HG03135 (cell line): Measurements from ENCODE around the gene RNF144B.
"Not testable (repeated sequence)": the region's sequence is repeated elsewhere in the genome, so short reads cannot be mapped to it uniquely, and the experiment has no call there.

ENCODE experiments used
- ATAC-seq: cut with Tn5 transposase; IDR thresholded peaks from one replicate; pipeline ENCODE4 v1.9.1; 2021; ENCODE audit warnings: mild to moderate bottlenecking, moderate library complexity; ENCODE audit not compliant: unreplicated experiment

Gene RNF144B

DNA sequence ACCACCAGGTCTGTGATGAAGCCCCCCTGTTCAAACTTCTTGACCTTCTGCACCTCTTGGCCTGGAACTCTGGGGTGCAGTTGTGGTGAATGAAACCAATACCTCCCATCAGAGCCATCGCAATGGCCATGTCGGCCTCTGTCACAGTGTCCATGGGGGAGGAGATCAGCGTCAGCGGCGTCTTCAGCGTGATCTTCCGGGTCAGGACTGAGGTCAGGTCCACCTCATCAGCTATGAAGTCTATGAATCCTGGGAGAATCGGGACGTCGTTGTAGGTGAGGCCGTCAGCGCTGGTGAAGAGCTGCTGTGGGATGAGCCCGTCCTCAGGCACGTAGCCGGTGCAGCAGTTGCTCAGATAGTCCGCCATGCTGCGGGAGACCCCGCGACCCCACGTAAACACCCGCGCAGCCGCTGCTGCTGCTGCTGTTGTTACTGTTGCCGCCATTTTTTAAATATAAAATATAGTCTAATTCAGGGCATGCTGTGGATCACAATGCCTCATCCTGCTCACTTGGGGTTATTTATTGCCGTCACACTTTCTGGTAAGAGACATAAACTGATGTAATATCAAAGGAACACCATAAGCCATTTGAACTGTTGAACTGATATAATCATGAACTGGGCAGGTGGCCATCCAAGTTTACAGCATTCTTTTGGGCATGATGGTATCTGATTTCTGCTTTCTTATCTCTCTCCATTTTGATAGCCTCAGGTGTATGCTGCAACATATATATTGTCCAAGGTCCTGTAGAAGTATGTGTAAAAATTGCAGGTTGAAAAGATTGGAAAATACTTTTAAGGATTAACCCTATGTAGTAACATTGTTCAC, 18.7 kb upstream of the RNF144B start:
- ATAC-seq = no peak

DNA sequence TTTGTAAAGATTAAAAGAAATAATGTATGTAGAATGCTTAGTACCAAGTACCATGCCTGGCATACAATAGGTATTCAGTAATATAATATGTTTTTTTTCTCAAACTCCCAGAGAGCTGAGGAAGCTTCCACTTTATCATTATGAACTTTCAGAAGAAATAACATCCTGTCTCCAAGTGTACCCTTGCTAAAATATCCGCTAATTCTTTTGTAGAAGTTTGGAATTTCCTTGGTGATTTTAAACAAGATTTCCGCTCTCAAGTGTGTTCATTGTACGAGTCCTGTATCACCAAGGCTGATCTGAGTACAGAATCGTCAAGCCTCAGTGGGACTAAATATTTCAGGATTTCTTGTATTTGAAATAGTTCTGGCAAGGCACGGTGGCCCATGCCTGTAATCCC, 16.1 kb upstream of the RNF144B start:
- ATAC-seq = no peak

DNA sequence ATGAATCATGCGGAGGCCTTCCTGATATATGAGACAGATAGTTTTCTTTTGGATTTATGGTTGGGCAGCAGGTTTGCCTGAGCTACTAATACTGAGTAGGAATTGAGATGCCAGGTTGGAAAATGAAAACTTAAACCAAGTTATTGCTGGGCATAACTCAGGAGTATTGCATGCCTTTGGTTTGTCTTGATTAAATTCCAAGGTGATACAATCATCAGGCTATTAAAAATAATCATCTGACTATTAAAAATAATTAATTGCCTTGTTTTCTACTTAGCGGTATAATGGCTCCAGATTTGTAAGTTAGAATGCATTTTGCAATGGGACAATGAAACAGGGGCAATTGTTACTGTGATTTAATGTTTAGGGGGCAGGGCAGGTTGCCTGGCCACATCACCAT, 15.5 kb upstream of the RNF144B start:
- ATAC-seq = no peak

DNA sequence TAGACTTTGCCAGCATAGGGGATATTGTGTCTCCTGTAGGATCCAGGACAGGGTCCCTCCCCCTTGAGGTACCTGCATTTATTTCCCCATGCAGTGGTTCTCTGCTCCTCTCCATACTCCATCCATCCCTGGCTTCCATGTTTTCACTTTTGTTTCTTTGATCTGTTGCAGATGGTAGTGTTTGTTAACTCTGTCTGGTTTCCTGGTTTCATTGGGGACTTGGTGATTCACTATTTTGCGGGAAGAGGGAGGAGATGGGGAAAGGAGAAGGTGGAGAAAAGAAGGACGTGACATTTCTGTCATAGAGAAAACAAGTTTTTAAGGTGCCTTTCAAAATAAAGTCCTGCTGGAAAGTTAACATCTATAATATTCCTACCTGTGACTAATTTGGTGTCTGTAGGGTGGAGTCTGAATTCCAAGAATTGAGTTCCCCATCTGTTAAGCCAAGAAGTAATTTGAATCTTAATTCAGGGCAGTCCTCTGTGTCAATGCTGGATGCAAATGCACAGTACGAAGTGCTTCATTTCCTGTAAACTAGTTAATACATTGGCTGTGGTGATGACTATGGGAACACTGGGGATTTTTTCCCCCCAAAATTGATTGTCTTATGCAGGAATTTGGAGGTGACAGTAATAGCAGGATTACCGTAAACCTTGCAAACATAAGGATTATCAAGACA, 6.9 kb upstream of the RNF144B start:
- no peak for ATAC-seq

DNA sequence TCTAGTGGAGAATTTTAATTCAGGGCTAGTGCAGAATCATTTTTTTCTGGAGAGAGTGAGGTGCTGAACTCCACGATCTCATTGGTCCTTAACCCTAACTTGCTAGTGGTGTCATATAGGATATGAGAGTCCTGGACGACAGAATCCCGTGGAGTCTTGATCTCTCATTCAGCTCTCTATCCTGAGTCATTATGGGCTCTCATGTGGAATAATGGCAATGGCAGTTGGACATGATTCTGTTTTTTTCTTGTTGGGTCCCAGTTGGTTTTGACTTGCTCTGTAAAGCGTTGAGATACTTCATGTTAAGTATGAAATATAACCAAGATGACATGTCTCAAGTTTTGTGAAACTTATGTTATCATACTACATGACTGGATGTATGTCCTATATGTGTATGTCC, 6.3 kb upstream of the RNF144B start:
- ATAC-seq = no peak

DNA sequence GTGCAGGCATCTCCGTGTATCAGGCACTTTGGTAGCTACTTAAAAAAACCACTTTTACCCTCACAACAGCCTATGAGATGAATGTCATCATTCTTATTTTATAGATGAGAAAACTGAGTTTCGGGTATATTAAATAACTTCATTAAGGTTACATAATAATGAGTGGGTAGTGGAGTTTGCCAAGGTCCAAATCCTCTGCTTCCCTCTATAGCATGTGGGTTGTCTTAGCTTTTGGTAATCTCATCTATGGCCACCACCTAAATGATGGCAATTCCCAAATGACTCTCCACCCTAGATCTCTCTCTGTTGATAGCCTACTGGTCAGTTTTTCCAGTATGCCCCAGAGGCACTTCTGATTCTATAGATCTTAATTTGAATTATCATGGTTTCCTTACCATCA, 3.7 kb upstream of the RNF144B start:
- ATAC-seq = no peak

DNA sequence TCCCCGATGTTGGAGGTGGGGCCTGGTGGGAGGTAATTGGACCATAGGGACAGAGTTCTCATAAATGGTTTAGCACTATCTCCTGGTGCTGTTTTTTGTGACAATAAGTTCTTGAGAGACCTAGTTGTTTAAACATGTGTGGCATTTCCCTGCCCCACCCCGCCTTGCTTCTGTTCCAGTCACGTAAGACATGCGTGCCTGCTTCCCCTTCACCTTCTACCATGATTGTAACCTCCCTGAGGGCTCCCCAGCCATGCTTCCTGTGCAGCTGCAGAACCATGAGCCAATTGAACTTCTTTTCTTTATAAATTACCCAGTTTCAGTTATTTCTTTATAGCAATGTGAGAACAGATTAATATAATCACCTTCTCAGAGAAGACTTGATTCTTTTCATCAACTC, 2.5 kb upstream of the RNF144B start:
- ATAC-seq = no peak

DNA sequence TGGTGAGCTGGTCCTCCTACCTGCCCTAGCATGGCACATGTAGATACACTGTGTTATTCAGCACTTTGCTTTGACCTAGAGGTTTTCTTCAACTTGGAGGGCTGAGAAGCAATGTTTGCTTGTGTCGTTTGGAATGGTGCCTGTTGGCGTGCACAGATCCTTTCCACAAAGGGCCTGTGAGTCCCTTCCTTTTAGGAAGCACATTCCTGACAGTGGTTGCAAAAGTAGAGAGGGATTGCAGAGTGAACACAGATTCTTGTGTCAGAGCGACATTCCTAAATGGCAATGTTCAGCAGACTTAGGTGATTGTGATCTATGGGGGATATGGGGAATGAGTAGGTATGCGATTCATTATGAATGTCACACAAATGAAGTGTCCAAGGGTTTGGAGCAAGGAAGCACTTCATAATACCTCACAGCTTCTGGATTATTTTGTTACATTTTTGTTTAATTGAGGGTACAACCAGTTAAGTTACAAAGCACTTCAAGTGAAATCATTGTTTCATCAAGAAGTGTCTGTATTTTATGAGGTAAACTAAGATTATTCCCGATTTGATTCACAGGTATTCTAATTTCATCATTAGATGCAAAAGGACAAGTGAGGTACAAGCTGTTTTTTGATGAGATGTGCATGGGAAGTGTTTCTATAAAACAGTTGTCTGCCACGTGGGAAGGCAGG, 713 bp upstream of the RNF144B start:
- ATAC-seq = no peak

DNA sequence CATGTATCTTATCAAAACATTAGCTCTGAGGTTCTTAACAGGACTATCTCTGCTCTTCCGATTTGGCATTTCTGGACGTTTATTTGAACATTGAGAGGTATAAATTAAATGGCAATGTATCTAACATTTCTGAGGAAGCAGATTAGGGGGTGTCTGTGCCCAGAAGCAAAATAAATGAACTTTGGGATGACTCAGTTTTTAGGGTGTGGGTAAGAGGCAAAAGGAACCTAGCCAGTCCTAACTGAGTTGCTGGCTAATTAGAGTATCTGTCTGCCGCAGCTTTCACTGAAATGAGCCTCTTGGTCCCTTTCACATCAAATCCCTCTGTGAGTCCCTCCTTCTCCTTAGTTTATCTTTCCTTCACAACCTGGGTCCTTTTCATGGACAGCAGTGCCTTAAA, 1.1 kb downstream of the RNF144B start:
- no peak for ATAC-seq

DNA sequence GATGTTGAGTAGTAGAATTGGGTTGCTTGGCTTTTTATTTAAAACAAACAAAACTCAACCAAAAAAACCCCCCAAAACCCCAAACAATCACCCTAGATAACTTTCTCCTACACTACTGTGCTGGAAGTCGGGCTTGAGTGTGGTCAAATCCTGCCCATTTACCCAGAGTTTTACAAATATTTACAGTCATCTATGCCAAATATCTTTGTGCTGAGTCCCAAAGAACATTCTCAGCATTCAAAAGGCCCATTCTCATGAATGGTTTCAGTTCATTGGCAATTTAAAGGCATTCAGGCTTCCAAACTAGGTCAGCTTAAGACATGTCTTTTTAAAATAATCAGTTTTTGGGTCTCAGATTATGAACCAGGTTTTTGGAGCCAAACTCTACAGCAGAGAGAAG, 1.8 kb downstream of the RNF144B start:
- no peak for ATAC-seq

DNA sequence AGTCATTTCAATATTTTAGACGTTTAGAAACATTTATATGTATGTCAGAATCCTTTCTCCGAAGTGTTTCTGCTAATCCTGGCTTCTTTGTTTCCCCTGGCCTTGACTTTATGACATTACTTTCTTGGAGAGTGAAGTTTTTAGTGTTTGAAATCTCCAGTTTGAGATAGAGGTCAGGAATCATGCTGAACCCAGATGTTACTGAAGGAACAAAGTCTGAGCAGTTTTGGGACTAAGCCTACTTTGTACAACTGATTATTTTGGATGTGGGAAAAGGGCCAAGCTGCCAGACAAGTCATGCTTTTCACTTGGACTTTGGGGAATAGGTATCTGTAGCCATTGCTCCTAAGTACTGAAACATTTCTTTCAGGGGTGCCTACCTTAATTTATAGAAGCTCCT, 2.3 kb downstream of the RNF144B start:
- no peak for ATAC-seq

DNA sequence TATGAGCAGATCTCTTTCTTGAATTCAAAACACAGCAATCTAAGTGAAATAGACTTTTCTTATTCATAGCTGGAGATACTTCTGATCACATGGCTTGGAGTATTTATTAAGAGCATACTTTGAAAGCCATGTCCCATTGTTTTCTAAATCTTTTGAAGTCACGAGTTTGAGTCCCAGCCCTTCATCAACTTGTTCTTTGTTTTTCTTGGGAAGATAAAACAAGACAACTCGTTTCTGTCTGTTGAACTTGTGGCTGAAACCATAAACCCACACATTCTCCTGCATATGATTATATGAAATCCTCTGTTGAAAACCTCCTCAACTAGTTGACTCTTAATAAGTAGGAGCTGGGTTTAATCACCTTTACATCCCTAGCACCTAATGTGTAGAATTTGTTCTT, 3.3 kb downstream of the RNF144B start:
- ATAC-seq = no peak

DNA sequence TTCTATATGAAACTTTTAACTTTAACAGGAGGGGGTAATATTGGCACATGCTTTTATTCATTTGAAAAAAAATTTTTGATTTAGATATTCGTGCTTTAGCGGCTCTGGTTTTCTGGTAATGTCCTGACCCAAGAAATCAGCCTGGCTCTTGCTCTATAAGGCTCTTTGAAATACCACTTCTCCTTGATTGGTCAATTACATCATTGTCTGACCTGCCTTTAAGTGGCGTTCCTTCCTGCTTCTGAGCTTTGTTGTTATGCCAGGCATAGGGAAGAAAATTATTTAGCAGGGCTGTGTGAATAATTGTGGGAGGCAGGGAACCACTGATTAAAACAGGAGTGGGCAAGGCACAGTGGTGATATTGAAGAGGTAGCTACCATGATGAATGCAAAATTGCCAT, 3.9 kb downstream of the RNF144B start:
- ATAC-seq = no peak

DNA sequence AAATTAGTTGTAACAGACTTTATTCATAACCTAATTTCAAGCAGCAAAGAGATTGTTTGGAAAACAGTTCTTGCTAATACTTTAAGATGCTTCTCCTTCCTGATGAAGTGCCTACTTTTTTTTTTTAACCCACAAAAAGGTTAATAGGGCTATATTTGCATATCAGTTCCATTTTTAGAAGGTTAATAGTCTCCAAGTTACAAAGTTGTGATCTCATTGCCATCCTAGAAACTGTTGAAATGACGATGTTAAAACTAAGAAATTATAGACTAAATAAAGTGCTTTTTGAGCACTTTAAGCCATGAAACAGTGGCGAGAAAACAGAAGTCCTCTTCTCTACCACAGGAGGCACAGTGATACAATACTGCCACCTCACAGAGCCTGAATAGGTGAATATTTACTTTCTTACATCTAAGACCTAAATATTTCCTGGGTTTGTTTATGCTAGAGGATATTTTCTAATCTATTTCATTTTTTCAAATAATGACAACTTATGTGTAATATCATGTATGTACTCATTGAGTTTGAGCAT, 5.3 kb downstream of the RNF144B start:
- no peak for ATAC-seq

DNA sequence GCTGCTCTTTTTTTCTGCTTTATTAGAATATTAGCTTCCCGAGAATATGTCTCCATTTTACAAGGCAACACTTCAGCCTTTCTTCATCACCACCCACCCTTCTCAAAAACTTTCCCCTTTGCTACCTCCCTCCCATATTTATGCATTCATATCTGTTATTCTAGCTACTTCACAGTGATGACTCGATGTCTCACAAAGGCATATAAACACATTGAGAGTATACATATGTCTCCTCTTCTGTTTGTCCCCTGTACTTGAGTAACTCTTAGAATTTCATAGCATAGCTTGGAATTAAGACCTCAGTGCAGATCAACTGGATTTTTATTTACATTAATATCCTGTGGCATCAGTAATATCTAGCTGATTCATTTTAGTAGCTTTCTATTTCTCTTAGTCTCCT, 6.5 kb downstream of the RNF144B start:
- ATAC-seq = no peak

DNA sequence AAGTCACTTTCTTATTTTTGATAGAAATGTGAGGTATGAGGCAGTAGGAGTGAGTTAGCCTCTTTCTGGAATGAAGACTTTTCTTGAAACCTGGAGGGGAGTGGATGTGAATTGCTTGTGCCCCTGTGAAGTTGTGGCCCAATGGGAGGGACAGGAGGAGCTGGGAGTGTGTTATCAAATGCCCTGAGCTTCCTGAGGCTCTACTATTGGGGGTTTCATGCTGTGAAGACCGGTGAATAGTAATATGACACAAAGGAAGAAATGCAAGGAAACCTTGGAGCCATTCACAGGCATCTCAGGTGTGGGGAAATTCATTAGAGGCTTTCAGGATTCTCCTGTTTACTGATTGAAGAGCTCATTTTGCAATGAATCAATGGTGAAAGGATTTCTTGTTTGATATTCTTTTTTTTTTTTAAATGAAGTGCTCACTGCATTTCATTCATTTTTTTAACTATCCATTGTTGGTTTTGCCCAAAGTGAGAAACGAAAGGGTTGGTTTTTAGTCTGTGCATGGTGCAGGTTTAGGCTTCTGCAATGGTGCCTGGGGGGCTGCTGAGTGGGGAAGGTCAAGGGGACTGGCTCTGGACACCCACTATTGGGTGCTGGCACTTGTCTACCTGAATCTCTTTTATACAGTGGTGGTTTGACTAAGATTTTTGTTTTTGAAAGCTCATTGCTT, 8.2 kb downstream of the RNF144B start:
- no peak for ATAC-seq

DNA sequence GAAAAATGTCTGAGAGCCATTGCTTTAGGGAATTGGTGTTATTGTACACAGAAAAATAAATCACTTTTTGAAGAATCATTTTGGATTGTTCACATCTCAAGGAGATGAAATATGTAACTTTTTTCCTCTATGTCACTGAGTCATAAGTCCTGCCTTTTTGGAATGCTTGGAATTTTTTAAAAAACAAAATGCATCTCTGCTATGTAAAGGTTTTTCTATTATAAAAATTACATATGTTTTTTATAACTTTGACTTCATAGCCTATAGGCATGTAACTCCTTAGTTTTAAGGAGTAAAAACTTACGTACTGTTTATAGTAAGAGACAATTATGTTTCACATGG, 8.7 kb downstream of the RNF144B start:
- ATAC-seq = no peak

DNA sequence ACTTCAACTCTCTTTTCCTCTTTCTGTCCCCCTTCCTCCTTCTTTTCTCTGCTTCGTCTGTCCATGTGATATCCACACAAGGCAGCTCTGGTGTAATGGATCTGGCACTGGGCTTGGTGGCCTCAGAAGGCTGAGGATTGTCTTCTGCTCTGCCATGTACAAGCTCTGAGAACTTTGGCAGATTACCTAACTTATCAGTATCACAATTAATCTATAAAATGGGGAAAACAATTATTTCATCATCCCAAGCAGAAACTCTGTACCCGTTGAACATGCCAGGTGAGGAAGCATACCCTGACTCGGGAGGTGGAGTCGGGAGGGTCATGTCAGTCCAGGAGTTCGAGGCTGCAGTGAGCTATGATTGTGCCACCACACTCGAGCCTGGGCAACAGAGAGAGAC, 10.6 kb downstream of the RNF144B start:
- ATAC-seq = no peak

DNA sequence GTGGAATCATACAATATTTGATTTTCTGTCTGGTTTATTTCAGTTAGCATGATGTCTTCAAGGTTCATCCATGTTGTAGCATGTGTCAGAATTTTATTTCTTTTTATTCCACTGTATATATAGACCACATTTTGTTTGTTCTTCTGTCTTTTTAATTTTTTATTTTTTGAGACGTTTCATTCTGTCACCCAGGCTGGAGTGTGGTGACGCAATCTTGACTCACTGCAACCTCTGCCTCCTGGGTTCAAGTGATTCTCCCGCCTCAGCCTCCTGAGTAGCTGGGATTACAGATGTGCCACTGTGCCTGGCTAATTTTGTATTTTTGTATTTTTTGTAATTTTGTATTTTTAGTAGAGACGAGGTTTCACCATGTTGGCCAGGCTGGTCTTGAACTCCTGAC, 11.1 kb downstream of the RNF144B start:
- ATAC-seq = not testable (repeated sequence)

DNA sequence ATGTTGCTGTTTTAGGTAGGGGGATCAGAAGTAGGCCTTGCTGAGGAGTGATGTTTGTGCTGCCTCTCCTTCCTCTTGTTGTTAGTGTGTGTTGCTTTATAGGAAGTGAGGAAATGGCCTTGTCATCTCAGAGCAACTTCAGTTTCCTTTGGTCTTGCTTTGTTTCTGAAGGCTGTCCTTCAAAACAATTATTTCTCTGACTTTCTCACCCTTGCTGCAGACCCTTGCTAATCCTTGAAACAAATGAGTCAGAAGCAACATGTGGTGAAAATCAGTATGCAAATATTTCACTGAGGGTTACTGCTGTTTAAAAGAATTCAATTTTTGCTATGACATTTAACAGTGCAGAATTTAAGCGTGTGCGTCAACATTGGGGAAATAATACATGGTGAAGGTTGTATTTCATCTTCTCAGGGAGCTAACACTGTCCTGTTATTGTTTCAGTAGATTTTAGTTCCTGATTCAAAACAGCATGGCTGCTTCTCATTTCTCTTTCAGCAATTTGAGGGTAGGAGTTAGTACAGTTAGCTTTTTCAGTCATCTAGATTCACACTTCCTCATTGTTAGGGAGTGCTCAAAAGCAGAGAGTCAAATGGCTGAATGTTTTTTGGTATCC, 13.8 kb downstream of the RNF144B start:
- peak; percentile 95 for ATAC-seq

DNA sequence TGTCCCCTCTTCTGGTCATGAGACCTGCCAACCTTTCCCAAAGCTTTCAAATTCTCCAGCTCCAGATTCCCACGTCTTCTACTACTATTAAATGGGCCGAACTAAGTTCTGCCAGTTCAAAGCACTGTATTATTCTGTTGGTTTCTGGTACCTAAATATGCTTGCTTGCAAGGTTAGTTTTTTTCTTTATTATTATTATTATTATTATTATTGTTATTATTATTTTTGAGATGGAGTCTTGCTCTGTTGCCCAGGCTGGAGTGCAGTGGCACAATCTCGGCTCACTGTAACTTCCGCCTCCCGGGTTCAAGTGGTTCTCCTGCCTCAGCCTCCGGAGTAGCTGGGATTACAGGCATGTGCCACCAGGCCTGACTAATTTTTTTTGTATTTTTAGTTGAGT, 17.8 kb downstream of the RNF144B start:
- ATAC-seq = not testable (repeated sequence)
